HK-2 (cell line): ENCODE results near the gene MTMR10.

Source experiments
- DNase-seq: peaks from one replicate; pipeline ENCODE4 v3.0.0-alpha.2; 2018; ENCODE audit not compliant: unreplicated experiment

The MTMR10 gene

GRCh38 chr15:31012455-31012854 is 21.0 kb upstream of the MTMR10 start:
- no peak for DNase-seq

DNA sequence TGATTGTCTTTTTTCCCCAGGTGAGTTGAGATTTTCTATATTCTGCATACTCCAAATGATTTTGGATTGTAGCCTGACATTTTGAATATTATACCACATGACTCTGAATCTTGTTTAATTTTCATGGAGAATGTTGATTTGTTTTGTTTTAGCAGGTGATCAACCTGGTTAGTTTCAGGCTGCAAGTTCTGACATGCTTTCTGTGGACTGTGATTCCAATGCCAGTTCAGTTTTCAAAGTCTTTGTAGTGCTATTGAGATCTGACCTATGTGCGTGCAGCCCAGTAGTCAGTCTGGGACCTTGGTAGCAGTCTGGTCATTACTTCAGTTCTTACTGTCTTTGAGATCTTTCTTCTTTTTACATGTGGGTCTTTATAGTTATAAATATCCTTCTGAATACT is 18.6 kb upstream of the MTMR10 start:
- no peak for DNase-seq

DNA sequence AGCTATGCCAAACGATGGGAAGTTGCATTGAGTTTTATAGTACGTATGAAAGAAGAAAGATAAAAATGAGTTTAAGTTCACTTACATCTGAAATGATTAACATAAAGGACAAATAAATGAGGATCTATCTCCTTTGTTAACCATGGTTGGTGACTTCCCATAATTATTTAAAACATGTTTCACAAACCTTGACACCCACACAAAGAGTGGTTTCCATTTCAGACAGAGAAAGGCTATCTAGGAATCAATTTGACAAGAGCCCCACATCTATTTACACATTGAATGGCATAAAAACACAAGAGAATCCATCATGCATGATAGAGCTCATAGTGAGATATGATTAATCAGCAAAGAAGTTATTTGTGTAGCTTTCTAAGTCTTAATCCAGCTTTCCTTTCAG is 14.2 kb upstream of the MTMR10 start:
- no peak for DNase-seq

GRCh38 chr15:31004220-31004733 is 12.8 kb upstream of the MTMR10 start:
- DNase-seq, result peak; percentile 32

DNA sequence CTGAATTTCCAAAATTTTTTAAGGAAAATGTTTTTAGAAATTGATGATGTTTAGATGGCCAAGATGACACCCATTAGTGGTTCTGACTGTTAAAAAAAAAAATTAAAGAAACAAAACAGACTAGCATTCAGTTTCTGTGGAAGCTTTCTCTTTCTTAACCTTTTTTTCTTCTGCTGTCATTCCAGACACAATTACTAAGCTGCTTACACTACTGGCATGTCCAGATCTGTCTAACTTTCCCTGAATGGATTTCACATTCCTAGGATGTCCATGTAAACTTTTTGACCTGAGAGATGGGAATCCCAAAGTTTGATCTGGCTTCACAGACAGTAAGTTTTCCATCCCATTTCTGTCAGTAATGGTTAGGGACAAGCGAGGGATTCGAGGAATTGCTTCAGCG is 10.3 kb upstream of the MTMR10 start:
- no peak for DNase-seq

DNA sequence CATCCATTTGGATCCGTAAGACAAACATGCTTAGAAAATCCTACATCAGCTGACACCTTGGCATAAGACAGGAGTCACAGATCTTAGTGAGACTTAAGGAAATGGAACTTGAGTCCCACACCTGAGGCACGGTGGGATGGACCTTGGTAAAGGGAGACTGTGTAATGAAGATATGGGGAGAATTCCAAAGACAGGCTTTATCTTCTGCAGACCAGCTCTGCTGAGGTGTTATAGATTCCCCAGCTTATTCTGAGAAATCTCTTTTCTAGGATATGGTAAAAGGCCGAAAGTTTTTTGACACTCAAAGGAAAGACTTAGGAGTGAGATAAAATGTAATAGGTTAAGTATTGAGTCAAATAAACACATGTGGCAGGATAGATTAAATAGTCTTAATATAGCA is 8.3 kb upstream of the MTMR10 start:
- DNase-seq, result no peak

GRCh38 chr15:30997270-30997669 is 5.8 kb upstream of the MTMR10 start:
- DNase-seq, result no peak

- peak; percentile 32 for DNase-seq
Measured at GRCh38 chr15:30992249-30992864, 929 bp upstream of the MTMR10 start.

GRCh38 chr15:30990446-30991254 is 778 bp downstream of the MTMR10 start:
- no peak for DNase-seq

DNA sequence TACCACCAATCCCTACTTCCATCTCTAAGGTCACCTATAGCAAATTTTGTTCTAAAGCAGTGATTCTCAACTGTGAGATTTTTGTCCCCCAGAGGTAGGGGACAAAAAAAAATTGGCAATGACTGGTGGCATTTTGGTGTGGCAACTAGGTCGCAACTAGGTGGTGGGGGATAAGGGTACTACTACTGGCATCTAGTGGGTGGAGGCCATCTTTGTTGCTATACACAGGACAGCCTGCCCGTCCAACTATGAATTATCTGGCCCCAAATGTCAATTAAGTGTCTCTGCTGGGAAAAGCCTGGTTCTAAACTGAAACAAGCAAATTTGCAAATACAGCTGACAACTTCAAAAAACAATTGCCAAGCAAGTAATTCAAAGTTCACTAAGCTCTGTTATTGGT is 1.4 kb downstream of the MTMR10 start:
- no peak for DNase-seq

DNA sequence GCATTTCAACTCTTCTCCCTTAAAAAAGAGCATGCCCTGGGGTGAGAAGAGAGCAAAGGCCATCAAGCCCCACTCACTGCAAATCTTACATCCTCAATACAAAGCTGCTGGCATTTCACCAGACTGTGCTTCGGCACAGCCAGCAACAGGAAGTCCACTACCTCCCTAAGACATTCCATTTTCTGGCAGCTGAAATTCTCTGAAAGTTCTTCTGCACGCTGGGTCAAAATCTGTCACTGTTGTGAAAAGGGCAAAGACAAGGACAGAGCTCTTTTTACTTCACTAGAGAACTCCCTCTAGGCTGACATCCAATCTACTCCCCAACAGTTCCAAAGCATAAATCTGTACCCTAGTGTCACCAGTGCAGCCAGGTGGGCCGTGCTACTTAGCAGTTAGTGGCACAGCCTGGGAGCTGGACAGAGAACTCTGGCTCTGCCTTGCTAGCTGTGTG is 6.3 kb downstream of the MTMR10 start:
- no peak for DNase-seq

GRCh38 chr15:30984542-30984941 is 6.9 kb downstream of the MTMR10 start:
- DNase-seq, result no peak

- no peak for DNase-seq
Measured at GRCh38 chr15:30984118-30984517, 7.3 kb downstream of the MTMR10 start.

DNA sequence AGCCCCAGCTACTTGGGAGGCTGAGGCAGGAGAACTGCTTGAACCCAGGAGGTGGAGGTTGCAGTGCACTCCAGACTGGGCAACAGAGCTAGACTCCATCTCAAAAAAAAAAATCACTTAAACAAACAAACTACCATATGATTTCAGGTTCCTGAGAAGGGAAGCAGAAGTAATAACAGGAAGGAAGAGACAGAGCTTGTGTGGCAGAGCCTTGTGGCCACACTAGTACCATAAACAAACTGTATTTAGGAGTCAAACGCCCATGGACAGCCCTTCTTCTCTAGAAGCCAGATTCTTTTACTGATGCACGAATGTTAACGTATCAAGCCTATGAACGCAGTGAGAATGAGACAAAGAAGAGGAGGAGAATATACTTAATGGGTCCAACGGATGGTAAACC is 12.0 kb downstream of the MTMR10 start:
- DNase-seq, result no peak

- DNase-seq, result no peak
Measured at GRCh38 chr15:30978328-30978727, 13.1 kb downstream of the MTMR10 start.

DNA sequence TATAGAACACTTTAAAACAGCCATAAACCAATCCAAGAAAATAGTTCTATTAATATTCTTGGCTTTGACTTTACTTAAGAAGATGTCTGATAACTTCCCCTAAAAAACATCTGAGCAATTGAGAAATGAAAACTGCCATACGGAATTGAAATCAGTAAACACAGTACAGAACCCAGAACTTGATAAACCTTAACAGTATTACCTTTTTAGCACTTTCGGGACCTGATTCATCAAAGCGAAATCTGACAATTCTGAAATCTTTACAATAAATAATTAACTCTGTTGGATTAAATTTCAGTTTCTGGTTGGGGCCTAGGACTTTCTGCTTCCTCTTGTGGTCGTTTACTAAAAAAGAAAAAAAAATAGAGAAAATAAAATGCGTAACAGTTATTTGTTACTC is 17.3 kb downstream of the MTMR10 start:
- DNase-seq, result no peak

GRCh38 chr15:30973379-30973778 is 18.0 kb downstream of the MTMR10 start:
- no peak for DNase-seq

DNA sequence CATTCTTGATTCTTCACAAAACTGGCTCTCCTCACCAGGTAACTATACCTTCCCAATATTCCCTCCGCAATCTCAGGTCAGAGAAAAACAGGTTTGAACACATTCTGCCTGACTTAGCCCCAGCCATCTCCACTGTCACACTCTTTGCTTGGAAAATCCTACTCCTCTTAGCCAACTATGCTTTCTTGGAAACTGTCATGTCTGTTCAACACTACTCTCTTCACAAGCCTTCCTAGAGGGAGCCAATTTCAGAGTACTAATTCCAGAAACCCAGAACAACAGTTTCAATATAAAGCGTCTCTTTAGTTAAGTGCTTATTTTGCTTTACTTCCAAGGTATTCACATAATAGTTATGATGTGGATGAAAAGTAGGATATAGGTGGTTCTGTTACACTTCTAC is 21.7 kb downstream of the MTMR10 start:
- no peak for DNase-seq

- no peak for DNase-seq
Measured at GRCh38 chr15:30963681-30964080, 27.7 kb downstream of the MTMR10 start.

GRCh38 chr15:30962659-30963058 is 28.8 kb downstream of the MTMR10 start:
- no peak for DNase-seq

- DNase-seq, result no peak
Measured at GRCh38 chr15:30962079-30962478, 29.3 kb downstream of the MTMR10 start.

GRCh38 chr15:30958219-30958618 is 33.2 kb downstream of the MTMR10 start:
- DNase-seq, result no peak
